CD4-positive, alpha-beta T cell (primary cell): ENCODE results near the gene SH3RF1. TPM values are rescaled to one million over a fixed set of nuclear protein-coding genes. Genes with fewer than 3 reads are reported as not detected.

Experiments
- ATAC-seq: fragments of 200-7000 bp; cut with Tn5 transposase; one replicate; pipeline ENCODE4 v1.10.0; 2022; ENCODE audit warnings: mild to moderate bottlenecking; ENCODE audit not compliant: poor library complexity
- CTCF ChIA-PET: fragments of 350-600 bp; sonication (Branson Sonifier 250); formaldehyde crosslinking; loops from one replicate; lab custom pipeline; 2021; ENCODE audit warnings: antibody characterized with exemption, inconsistent platforms; lab: Charles Lee
- POLR2A ChIA-PET: fragments of 350-600 bp; sonication (Branson Sonifier 250); formaldehyde crosslinking; loops from one replicate; lab custom pipeline; 2021; ENCODE audit warnings: antibody characterized with exemption, inconsistent platforms; lab: Charles Lee
- DNase-seq, 14 experiments: peaks; one replicate each; pipeline ENCODE4 v3.0.0-alpha.2; 2013 to 2020; ENCODE audit warnings: mixed read lengths in 2 of 14
- H3K27ac ChIP-seq, 2 donors: one replicate each; pipeline versions ENCODE4 v1.5.1 to v1.7.0; 2013; ENCODE audit warnings: low read length in 2 of 2, low read depth in 1 of 2, mild to moderate bottlenecking in 1 of 2
- H3K27me3 ChIP-seq, 2 experiments: 1 replicate in 1 of 2; 2 replicates in 1 of 2; pipeline versions ENCODE4 v1.6.1 to v1.7.0; 2013; ENCODE audit warnings: low read length in 2 of 2, control low read depth in 1 of 2, mild to moderate bottlenecking in 1 of 2, moderate library complexity in 1 of 2; ENCODE audit not compliant: insufficient read depth in 2 of 2, control insufficient read depth in 1 of 2
- H3K36me3 ChIP-seq: one replicate; pipeline ENCODE4 v1.6.1; 2013; ENCODE audit warnings: low read length, control low read depth; ENCODE audit not compliant: insufficient read depth
- H3K4me1 ChIP-seq: one replicate; pipeline ENCODE4 v1.6.1; 2013; ENCODE audit warnings: low read length, control low read depth; ENCODE audit not compliant: insufficient read depth
- H3K4me3 ChIP-seq: one replicate; pipeline ENCODE4 v1.5.1; 2013; ENCODE audit warnings: mild to moderate bottlenecking, low read length, moderate library complexity
- H3K9me3 ChIP-seq, 2 experiments: 1 replicate in 1 of 2; 2 replicates in 1 of 2; pipeline versions ENCODE4 v1.6.1 to v1.7.0; 2013; ENCODE audit warnings: low read length in 2 of 2, mild to moderate bottlenecking in 2 of 2, control low read depth in 1 of 2, moderate library complexity in 1 of 2; ENCODE audit not compliant: control insufficient read depth in 1 of 2, insufficient read depth in 1 of 2
- H3K27ac Mint-ChIP-seq: one replicate; pipeline ENCODE4 v1.8.0; 2020; ENCODE audit warnings: mixed read lengths
- H3K27me3 Mint-ChIP-seq: one replicate; pipeline ENCODE4 v1.8.0; 2021; ENCODE audit warnings: mixed read lengths
- H3K36me3 Mint-ChIP-seq: one replicate; pipeline ENCODE4 v1.8.0; 2021; ENCODE audit warnings: low read depth, mixed read lengths
- H3K4me1 Mint-ChIP-seq: one replicate; pipeline ENCODE4 v1.8.0; 2021; ENCODE audit warnings: low read depth, mixed read lengths
- H3K4me3 Mint-ChIP-seq: one replicate; pipeline ENCODE4 v1.8.0; 2020; ENCODE audit warnings: mild to moderate bottlenecking, mixed read lengths
- H3K9me3 Mint-ChIP-seq: one replicate; pipeline ENCODE4 v1.8.0; 2020; ENCODE audit warnings: mixed read lengths
- CTCF ChIP-seq: fragments of 200-600 bp; IDR thresholded peaks from one replicate; pipeline ENCODE4 v1.8.0; 2022; ENCODE audit warnings: antibody characterized with exemption, mild to moderate bottlenecking
- intact Hi-C, 2 experiments: fragments of 100-400 bp; cut with DNase I in 1 of 2; cut with micrococcal nuclease in 1 of 2; formaldehyde crosslinking; loops; one replicate each; pipeline versions ENCODE4 v1.15.1 to v1.9.0; 2023 to 2025; cut with DNase I, micrococcal nuclease
- total RNA-seq, 174 experiments: library from RNA in 2 of 174; stranded (reverse) in 2 of 174; gene quantifications; one replicate each; pipeline ENCODE4 v1.2.3 and lab custom pipeline; 2021 to 2026

The SH3RF1 gene
- total RNA-seq, 2 experiments from 2014 or later: 0.25 TPM; not detected in 1

GRCh38 chr4:169158046-169158445 is 112.7 kb downstream of the SH3RF1 start:
- no peak for TF ChIP-seq CTCF
- DNase-seq (no peak), ATAC-seq (no peak)
- no peaks in the 10 kb centered on the region for H3K36me3 ChIP-seq
- Mint-ChIP-seq H3K9me3 (no peaks in the 10 kb centered on the region), H3K36me3 (no peaks in the 10 kb centered on the region), H3K27ac (no peak overlapping the region), H3K27me3 (no peaks in the 10 kb centered on the region), H3K4me3 (no peak overlapping the region), H3K4me1 (no peaks in the 10 kb centered on the region)
- no peak overlapping the region for H3K27ac ChIP-seq
- intact Hi-C loops: no loop called here
- H3K4me1 ChIP-seq: no peaks in the 10 kb centered on the region
- no peak overlapping the region for H3K4me3 ChIP-seq
- peaks cover 0 to 4% of the 10 kb centered on the region in 2 experiments for H3K27me3 ChIP-seq
- H3K9me3 ChIP-seq: no peaks in the 10 kb centered on the region
- POLR2A ChIA-PET: no interaction called here
- CTCF ChIA-PET: no interaction called here

- TF ChIP-seq CTCF: no peak
- CTCF ChIA-PET: no interaction called here
- Histone ChIP-seq H3K27ac (no peak overlapping the region), H3K4me1 (no peaks in the 10 kb centered on the region), H3K36me3 (no peaks in the 10 kb centered on the region), H3K27me3 (no peaks in the 10 kb centered on the region), H3K9me3 (no peaks in the 10 kb centered on the region), H3K4me3 (no peak overlapping the region)
- DNase-seq (no peak), ATAC-seq (no peak)
- H3K9me3 Mint-ChIP-seq: no peaks in the 10 kb centered on the region
- intact Hi-C loops: no loop called here
- POLR2A ChIA-PET: no interaction called here
- H3K36me3 Mint-ChIP-seq: no peaks in the 10 kb centered on the region
- no peak overlapping the region for H3K27ac Mint-ChIP-seq
- no peaks in the 10 kb centered on the region for H3K27me3 Mint-ChIP-seq
- H3K4me1 Mint-ChIP-seq: no peaks in the 10 kb centered on the region
- no peak overlapping the region for H3K4me3 Mint-ChIP-seq
Measured at GRCh38 chr4:169156392-169156791, 114.4 kb downstream of the SH3RF1 start.

- no peaks in the 10 kb centered on the region for H3K9me3 Mint-ChIP-seq
- POLR2A ChIA-PET: no interaction called here
Measured at GRCh38 chr4:169154121-169154520, 116.6 kb downstream of the SH3RF1 start.

More at GRCh38 chr4:169154121-169154520, 116.6 kb downstream of the SH3RF1 start:
- no peak overlapping the region for H3K4me3 ChIP-seq
- no peaks in the 10 kb centered on the region for H3K27me3 ChIP-seq
- no peaks in the 10 kb centered on the region for H3K9me3 ChIP-seq
- no peaks in the 10 kb centered on the region for H3K27me3 Mint-ChIP-seq
- no peak overlapping the region for H3K27ac Mint-ChIP-seq
- ATAC-seq (no peak), DNase-seq (no peak)
- H3K27ac ChIP-seq: no peak overlapping the region
- H3K4me3 Mint-ChIP-seq: no peak overlapping the region
- no peak for TF ChIP-seq CTCF
- no peaks in the 10 kb centered on the region for H3K4me1 Mint-ChIP-seq
- CTCF ChIA-PET: no interaction called here
- no peaks in the 10 kb centered on the region for H3K4me1 ChIP-seq
- H3K36me3 Mint-ChIP-seq: no peaks in the 10 kb centered on the region
- H3K36me3 ChIP-seq: no peaks in the 10 kb centered on the region
- intact Hi-C loops: no loop called here
